Gastrocnemius medialis (tissue), 4 donors: ENCODE measurements around the gene PWP2. TPM values are rescaled to one million over a fixed set of nuclear protein-coding genes. Genes with fewer than 3 reads are reported as not detected.
"Not testable (repeated sequence)": the region's sequence is repeated elsewhere in the genome, so short reads cannot be mapped to it uniquely, and the experiment has no call there.

Experiments used
- ATAC-seq, 2 donors: fragments of 150-250 bp; one replicate each; pipeline ENCODE4 v1.9.1; 2016
- DNase-seq, 2 donors: peaks; one replicate each; pipeline ENCODE4 v3.0.0-alpha.2; 2019
- H3K27ac ChIP-seq, 4 donors: fragments of 200-600 bp; sonication (generic); 1 replicate in 1 of 4; 2 replicates in 3 of 4; pipeline ENCODE4 v1.5.1; 2016 to 2018; ENCODE audit warnings: mild to moderate bottlenecking in 2 of 4, moderate library complexity in 1 of 4
- H3K27me3 ChIP-seq, 3 donors: fragments of 200-600 bp; sonication (generic) in 2 of 3; 1 replicate in 1 of 3; 2 replicates in 2 of 3; pipeline versions ENCODE4 v1.5.1 to v1.6.0; 2016 to 2019; ENCODE audit warnings: mild to moderate bottlenecking in 1 of 3, moderate library complexity in 1 of 3
- H3K36me3 ChIP-seq, 2 donors: fragments of 200-600 bp; sonication (generic) in 1 of 2; one replicate each; pipeline ENCODE4 v1.5.1; 2017 to 2018
- H3K4me1 ChIP-seq, 2 donors: fragments of 200-600 bp; sonication (generic) in 1 of 2; one replicate each; pipeline ENCODE4 v1.5.1; 2016 to 2017; ENCODE audit warnings: mild to moderate bottlenecking in 2 of 2
- H3K4me3 ChIP-seq, 4 donors: fragments of 200-600 bp; sonication (generic) in 3 of 4; 1 replicate in 1 of 4; 2 replicates in 3 of 4; pipeline ENCODE4 v1.5.1; 2016 to 2019; ENCODE audit warnings: mild to moderate bottlenecking in 2 of 4
- H3K9me3 ChIP-seq, 3 donors: fragments of 200-600 bp; sonication (generic) in 2 of 3; 1 replicate in 1 of 3; 2 replicates in 2 of 3; pipeline ENCODE4 v1.5.1; 2016 to 2019
- POLR2A ChIP-seq, 2 donors: fragments of 450-650 bp; IDR thresholded peaks; one replicate each; pipeline ENCODE4 v1.6.1; 2017; ENCODE audit warnings: antibody characterized with exemption in 2 of 2, mild to moderate bottlenecking in 2 of 2, moderate library complexity in 2 of 2
- in situ Hi-C, 4 donors: fragments of 200-750 bp; cut with MboI; loops; one replicate each; pipeline versions ENCODE4 v1.15.0 to v1.8.0; 2017; ENCODE audit warnings: low sequenced_read_pairs in 4 of 4
- intact Hi-C: fragments of 100-400 bp; cut with DNase I; formaldehyde crosslinking; loops from one replicate; pipeline ENCODE4 v1.15.1; 2023; ENCODE audit warnings: low total_unique reads
- total RNA-seq, 4 donors: library from RNA; depleted of rRNA; stranded (reverse); fragments of >200 nt; gene quantifications; one replicate each; pipeline versions ENCODE4 v1.1.0 to v1.2.3, GENCODE V29; 2016
- TF ChIP-seq, protein P1 (sequence below), 5 experiments: fragments of 450-650 bp in 3 of 5; fragments of 200-600 bp in 2 of 5; sonication (generic) in 2 of 5; IDR thresholded peaks in 4 of 5; conservative IDR thresholded peaks in 1 of 5; 1 replicate in 4 of 5; 2 replicates in 1 of 5; pipeline ENCODE4 v1.5.1; 2016 to 2019; ENCODE audit warnings: antibody characterized with exemption in 5 of 5, mild to moderate bottlenecking in 3 of 5, moderate library complexity in 3 of 5

The PWP2 gene
- total RNA-seq = 10 to 100 TPM in 1 of 4 donors, 1 to 10 TPM in 3; 3.9 to 19.2 (median 7.9) TPM

DNA sequence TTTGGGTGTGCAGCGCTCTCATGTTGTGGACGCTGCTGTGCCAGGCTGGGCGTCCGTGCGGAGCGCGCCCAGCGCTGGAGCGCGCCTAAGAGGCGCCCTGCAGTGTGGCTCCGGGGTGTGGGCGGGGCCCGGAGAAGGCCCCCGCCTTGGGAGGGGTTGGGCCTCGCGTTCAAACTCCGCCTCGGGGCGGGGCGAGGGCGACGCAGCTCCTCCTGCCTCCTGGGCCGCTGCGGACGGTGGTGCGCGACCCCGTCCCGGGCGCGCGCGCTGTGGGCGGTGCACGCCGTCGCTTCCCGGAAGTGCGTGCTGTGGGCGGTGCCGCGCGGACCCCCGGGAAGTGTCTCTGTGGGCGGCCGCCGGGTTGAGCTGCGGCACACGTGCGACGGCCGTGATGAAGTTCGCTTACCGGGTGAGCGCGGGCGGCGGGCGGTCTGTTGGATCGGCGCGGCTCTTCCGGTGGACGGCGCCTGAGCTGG, at the start of gene PWP2:
PWP2 (plus strand) TSS at position 374 of the 476 bp plus-strand sequence; CDS start at position 392, 18 bp downstream.
- H3K9me3 ChIP-seq, H3K4me1 ChIP-seq, in situ Hi-C loops, H3K27me3 ChIP-seq, H3K36me3 ChIP-seq, intact Hi-C loops: not testable (repeated sequence)
- Histone ChIP-seq H3K27ac (peak within 1 kb of the TSS in 3 of 4 donors; percentile 63 to 74 (median 65)), H3K4me3 (peak within 1 kb of the TSS; percentile 40 to 51 (median 46))
- DNase-seq (peak in 1 of 2 donors; percentile 51), ATAC-seq (peak; percentile 87 to 95)

DNA sequence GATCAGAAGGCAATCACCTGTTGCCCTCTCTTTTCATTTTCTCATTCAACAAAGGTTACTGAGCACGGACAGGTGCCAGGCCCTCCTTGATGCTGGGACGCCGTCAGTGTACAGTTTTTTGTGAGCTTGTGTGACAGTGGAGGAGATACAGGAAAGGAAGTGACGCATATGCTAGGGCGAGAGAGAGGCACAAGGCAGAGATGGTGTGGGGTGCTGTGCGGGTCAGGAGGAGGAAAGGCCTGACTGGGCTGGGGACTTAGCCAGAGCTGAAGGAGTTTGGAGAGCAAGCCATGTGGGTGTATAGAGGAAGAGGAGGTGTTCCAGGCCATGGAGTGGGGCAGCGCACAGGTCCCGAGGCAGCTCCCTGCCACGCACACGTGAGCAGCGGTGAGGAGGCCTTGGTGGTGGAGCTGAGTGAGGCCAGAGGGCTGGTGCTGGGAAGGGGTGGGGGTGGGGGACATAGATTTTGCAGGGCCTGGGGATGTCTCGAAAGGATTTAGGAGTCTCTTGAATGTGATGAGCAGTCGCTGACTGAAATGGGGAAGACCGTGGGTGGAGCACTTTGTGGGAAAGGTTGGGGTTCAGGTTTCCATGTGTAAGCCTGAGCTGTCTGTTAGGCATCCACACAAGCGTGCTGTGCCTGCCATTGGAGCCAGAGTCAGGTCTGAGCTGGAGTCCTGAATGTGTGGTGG, 49.1 kb upstream of the PWP2 start:
- intact Hi-C loops = no loop called here
- DNase-seq (no peak), ATAC-seq (no peak)
- Histone ChIP-seq H3K4me1 (peaks cover 13 to 14% of the 10 kb centered on the region in 2 donors), H3K9me3 (no peaks in the 10 kb centered on the region), H3K27me3 (no peaks in the 10 kb centered on the region), H3K4me3 (no peak overlapping the region), H3K36me3 (peaks cover 0 to 42% of the 10 kb centered on the region in 2 donors), H3K27ac (no peak overlapping the region)
- TF ChIP-seq, protein P1, sequence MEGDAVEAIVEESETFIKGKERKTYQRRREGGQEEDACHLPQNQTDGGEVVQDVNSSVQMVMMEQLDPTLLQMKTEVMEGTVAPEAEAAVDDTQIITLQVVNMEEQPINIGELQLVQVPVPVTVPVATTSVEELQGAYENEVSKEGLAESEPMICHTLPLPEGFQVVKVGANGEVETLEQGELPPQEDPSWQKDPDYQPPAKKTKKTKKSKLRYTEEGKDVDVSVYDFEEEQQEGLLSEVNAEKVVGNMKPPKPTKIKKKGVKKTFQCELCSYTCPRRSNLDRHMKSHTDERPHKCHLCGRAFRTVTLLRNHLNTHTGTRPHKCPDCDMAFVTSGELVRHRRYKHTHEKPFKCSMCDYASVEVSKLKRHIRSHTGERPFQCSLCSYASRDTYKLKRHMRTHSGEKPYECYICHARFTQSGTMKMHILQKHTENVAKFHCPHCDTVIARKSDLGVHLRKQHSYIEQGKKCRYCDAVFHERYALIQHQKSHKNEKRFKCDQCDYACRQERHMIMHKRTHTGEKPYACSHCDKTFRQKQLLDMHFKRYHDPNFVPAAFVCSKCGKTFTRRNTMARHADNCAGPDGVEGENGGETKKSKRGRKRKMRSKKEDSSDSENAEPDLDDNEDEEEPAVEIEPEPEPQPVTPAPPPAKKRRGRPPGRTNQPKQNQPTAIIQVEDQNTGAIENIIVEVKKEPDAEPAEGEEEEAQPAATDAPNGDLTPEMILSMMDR (IDR thresholded peaks at IDR 0.05 in 4 of 5, conservative IDR thresholded peaks at IDR 0.05 in 1 of 5) = no peak
- no peak for TF ChIP-seq POLR2A (IDR thresholded peaks at IDR 0.05)
- in situ Hi-C loops = no loop called here

DNA sequence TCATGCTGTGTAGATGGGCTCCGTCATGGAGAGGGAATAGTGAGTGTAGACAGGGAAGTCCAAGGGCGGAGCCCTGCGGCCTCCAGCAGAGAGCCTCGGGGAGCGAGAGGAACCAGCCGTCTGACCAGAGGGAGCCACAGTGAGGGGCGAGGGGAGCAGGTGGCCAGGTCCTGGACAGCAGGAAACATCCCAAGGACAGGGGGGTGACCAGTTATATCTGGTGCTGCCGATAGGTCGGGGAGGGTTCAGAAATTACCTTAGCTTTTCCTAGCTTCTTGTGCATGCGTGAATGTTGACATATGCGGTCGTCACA, 48.6 kb upstream of the PWP2 start:
- Histone ChIP-seq H3K36me3 (peaks cover 0 to 44% of the 10 kb centered on the region in 2 donors), H3K4me3 (no peak overlapping the region), H3K27ac (no peak overlapping the region), H3K4me1 (peaks cover 13 to 14% of the 10 kb centered on the region in 2 donors), H3K9me3 (no peaks in the 10 kb centered on the region), H3K27me3 (no peaks in the 10 kb centered on the region)
- no peak for DNase-seq
- intact Hi-C loops = no loop called here
- in situ Hi-C loops = no loop called here
- TF ChIP-seq, protein P1 (IDR thresholded peaks at IDR 0.05 in 4 of 5, conservative IDR thresholded peaks at IDR 0.05 in 1 of 5) = no peak
- no peak for TF ChIP-seq POLR2A (IDR thresholded peaks at IDR 0.05)
- ATAC-seq = no peak

DNA sequence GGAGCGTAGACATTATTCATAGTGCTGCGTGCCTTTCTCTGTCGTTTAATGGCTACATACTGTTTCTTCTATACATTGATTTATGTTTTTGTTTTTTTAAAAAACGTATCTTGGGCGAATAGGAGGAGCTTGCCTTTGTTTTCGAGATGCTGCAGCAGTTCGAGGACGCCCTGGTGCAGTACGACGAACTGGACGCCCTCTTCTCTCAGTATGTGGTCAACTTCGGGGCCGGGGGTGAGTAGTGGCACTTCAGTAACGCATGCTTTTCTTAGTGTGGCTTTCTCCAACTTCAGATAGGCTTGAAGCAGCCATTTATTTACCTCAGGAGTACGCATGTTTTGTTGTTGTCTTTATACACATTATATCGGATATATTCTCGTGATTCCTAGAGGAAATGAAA, 48.2 kb upstream of the PWP2 start:
- intact Hi-C loops = no loop called here
- Histone ChIP-seq H3K36me3 (peaks cover 0 to 48% of the 10 kb centered on the region in 2 donors), H3K4me3 (no peak overlapping the region), H3K27me3 (no peaks in the 10 kb centered on the region), H3K9me3 (no peaks in the 10 kb centered on the region), H3K4me1 (peaks cover 13 to 14% of the 10 kb centered on the region in 2 donors), H3K27ac (no peak overlapping the region)
- ATAC-seq = no peak
- in situ Hi-C loops = no loop called here
- TF ChIP-seq POLR2A (IDR thresholded peaks at IDR 0.05) = no peak
- TF ChIP-seq, protein P1 (IDR thresholded peaks at IDR 0.05 in 4 of 5, conservative IDR thresholded peaks at IDR 0.05 in 1 of 5) = no peak
- no peak for DNase-seq

DNA sequence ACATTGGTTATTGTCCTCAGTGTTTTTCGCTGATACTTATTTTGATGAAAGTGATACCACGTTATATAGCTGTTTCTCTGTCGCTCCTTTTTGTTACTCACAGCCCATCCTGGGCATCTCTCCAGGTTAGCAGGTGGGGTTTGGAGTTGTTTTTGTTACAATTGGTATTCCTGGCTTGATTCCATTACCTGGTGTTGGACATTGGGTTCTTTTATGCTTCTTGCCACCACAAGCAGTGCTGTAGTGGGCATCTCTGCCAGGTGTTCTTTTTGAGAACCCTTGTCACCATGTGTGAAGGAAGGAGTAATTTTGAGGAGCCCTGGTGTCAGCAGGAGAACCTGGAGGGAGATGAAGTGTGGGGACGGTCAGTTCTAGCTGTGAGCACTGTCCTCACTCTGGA, 47.5 kb upstream of the PWP2 start:
- peak in 1 of 2 donors; percentile 33 for ATAC-seq
- intact Hi-C loops (no loop called here), in situ Hi-C loops (no loop called here)
- TF ChIP-seq, protein P1 (IDR thresholded peaks at IDR 0.05 in 4 of 5, conservative IDR thresholded peaks at IDR 0.05 in 1 of 5) = no peak
- DNase-seq = no peak
- peaks cover 0 to 50% of the 10 kb centered on the region in 2 donors for H3K36me3 ChIP-seq
- H3K27ac ChIP-seq = no peak overlapping the region
- H3K27me3 ChIP-seq = no peaks in the 10 kb centered on the region
- H3K4me1 ChIP-seq = peaks cover 6 to 7% of the 10 kb centered on the region in 2 donors
- H3K4me3 ChIP-seq = no peak overlapping the region
- no peaks in the 10 kb centered on the region for H3K9me3 ChIP-seq
